SK-N-MC (cell line): ENCODE results near the gene COL11A1.

ENCODE experiments used
- EZH2 ChIP-seq: fragments of 200-600 bp; sonication (generic); IDR thresholded peaks from one replicate; pipeline ENCODE4 v1.6.1; 2017; ENCODE audit warnings: antibody characterized with exemption
- FOXP2 ChIP-seq: optimal IDR thresholded peaks from 2 replicates; pipeline ENCODE3; 2011; ENCODE audit warnings: mild to moderate bottlenecking, moderate library complexity; ENCODE audit not compliant: insufficient read depth; ENCODE audit errors: extremely low read length, control extremely low read depth
- POLR2AphosphoS5 ChIP-seq: IDR thresholded peaks from 2 replicates; pipeline ENCODE4 v1.6.1; 2012; ENCODE audit warnings: mild to moderate bottlenecking, low read depth, low read length, borderline replicate concordance

GRCh38 chr1:103156966-103157365, 48.6 kb upstream of the COL11A1 start:
- TF ChIP-seq POLR2AphosphoS5 = no peak
- no peak for TF ChIP-seq EZH2
- TF ChIP-seq FOXP2 = no peak
